GM19467 (cell line): ENCODE data around the gene TM4SF4.

Experiments
- ATAC-seq: cut with Tn5 transposase; IDR thresholded peaks from one replicate; pipeline ENCODE4 v1.9.1; 2021; ENCODE audit warnings: mild to moderate bottlenecking, moderate library complexity; ENCODE audit not compliant: unreplicated experiment

Gene TM4SF4

DNA sequence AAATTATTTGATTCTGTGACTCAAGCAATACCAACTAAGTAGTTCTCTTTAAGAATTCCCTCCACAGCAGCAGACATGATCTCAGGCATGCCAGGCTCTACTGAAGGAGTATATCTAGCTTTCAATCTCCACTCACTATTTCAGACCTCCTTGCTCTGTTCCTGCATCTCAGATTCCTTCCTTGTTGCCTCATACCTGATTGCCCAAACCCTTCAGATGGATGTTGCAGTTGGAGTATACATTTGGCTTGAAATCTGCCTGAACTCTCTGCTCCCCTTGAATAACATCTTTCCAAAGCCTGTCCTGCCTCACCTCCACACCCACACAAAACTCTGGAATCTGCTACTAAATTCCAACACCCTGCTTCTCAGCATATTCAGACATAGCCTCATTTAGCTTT lies 19.8 kb upstream of the TM4SF4 start:
- no peak for ATAC-seq

GRCh38 chr3:149455366-149455765 lies 19.1 kb upstream of the TM4SF4 start:
- no peak for ATAC-seq

GRCh38 chr3:149455989-149456388 lies 18.5 kb upstream of the TM4SF4 start:
- no peak for ATAC-seq

- no peak for ATAC-seq
These were observed 14.9 kb upstream of the TM4SF4 start for GRCh38 chr3:149459491-149460059.

DNA sequence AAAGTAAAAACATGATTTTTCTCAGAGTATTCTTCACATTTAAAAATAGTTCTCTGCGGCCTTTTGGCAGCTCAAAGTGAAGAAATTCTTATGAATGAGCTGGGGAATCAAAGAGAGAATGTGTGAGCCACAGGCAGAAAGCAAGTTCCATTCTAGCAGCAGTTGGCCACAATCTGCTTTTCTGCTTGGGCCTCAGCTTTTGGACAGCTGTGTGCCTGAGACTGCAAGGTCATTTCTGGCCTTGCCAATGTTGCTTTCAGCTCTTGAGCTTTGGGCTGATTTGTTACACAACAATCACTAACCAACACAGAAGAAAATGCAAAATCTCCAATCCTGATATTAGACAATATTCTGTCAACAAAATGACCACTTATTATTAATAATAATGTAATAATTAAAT lies 14.4 kb upstream of the TM4SF4 start:
- ATAC-seq: no peak

- no peak for ATAC-seq
These were observed 12.4 kb upstream of the TM4SF4 start for GRCh38 chr3:149462051-149462450.

DNA sequence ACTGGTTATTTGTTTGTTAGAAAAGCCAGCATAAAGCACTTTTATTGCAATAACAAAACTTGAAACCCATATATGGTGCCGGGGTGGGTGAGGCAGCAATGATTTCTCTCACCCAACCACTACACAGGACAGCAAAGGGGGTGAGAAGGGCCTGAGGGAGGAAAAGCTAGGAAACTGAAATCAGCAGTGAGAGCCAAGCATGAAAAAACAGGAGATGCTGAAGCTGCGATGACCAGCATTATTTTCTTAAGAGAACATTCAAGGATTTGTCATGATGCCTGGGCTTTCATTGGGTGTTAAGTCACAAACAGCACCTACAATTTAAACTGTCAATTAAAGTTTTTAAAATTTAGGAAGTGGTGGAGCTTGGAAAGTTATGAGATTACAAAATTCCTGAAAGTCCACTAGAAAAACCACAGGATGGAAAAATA lies 11.9 kb upstream of the TM4SF4 start:
- ATAC-seq: no peak

- no peak for ATAC-seq
These were observed 10.6 kb upstream of the TM4SF4 start for GRCh38 chr3:149463921-149464320.

- no peak for ATAC-seq
These were observed 9.8 kb upstream of the TM4SF4 start for GRCh38 chr3:149464542-149465328.

- no peak for ATAC-seq
These were observed 9.1 kb upstream of the TM4SF4 start for GRCh38 chr3:149465351-149465883.

DNA sequence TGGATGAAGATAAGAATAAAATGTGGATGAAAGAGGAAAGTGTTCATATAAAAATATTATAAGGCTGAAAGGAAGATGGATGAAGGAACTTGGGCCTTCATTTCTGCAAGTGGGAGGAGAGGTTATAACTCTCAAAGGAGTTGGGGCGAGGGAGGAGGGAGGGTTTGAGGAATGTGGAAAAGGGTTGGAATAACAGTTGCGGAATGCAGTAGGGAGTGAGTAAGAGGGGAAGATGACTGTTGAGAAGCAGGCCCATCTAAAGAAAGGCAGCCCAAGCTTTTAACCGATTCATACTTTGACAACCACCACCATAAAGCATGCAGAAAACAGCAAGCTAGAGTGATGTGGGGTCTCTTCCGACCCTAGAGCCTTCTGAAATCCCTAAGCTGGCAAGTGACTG lies 8.3 kb upstream of the TM4SF4 start:
- no peak for ATAC-seq

GRCh38 chr3:149468504-149469212 lies 5.8 kb upstream of the TM4SF4 start:
- ATAC-seq: peak; percentile 86

DNA sequence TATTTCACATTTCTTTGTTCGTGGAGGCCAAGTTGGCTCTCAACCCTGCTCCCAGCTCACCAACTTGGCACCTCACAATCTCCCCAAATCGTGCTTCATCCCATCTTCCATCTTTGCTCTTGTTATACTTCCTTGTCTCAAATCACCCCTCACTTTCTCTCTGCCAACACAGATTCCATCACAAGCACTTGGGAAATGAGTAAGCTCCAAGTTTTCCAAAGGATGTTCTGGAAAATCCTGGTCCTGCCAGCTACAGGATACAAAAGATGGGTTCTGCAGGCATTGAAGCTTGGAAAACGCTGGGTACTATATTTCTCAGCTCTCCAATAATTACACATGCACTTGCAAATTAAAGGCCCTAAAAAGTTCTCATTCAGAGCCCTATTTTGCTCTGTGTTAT lies 4.1 kb upstream of the TM4SF4 start:
- ATAC-seq: no peak

- no peak for ATAC-seq
These were observed 2.3 kb upstream of the TM4SF4 start for GRCh38 chr3:149472030-149472797.

DNA sequence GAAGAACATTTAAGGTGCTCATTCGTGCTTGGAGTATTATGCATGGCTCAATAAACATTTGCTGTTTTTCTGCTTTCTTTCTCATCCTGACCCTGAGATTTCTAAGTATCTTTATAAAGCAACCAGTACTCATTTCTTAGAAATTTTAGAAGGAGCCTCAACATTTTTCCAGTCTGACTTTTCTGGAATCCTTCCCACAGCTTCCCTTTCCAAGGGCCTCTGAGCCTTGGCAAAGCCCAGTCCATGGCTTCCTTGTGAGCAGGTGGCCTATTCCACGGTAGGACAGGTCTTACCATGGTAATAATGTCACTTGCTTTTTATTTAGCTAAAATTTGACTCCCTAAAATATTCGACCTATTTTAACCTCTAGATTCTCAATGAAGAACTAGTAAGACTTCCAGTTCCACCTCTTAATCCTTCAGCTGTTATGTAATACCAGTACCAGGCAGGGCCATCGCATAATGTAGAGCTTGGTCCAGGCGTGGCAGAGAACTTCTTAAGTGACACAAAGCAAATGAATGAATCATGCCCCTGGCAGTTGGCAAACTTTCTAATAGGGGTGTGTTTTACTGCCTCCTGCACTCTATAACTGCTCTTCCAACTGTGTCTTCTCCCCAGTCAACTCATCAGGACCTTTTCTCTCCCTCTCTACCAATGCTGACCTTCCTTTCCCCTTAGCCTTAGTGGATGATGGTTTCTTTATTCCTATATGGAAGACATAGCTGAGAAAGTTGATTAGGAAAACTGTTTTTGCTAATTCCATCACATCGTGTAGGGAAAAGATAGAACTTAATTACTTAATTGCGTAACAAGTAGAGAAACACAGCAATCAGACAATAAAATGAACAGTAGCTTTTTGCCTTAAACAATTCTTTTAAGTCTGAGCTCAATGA lies 894 bp upstream of the TM4SF4 start:
- ATAC-seq: no peak

DNA sequence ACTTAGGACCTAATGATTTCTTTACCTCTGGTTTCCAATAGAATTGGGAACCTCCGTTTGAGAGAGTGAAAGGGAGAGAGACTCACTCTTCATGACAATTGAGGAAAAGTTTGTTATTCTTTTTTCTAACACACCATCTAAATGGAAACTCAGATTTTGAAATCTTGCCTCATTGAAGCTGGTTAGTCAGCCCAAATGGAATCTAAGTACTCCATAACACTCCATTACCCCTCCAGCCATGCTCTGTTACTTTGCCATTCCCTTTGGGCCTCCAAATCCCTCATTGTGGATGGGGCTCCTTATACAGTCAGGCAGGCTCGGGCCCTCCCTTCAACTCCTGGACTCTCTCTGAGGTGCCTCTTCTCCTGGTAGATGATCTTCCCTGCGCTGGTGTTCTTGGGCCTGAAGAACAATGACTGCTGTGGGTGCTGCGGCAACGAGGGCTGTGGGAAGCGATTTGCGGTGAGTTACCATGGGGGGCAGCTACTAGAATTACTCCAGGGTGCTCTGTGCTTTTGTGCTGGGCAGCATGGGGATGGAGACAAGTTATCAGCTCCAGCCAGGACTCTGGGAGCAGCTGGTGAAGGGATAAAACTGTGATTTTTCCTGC lies 1.1 kb downstream of the TM4SF4 start:
- no peak for ATAC-seq

GRCh38 chr3:149476225-149476624 lies 1.7 kb downstream of the TM4SF4 start:
- ATAC-seq: no peak

DNA sequence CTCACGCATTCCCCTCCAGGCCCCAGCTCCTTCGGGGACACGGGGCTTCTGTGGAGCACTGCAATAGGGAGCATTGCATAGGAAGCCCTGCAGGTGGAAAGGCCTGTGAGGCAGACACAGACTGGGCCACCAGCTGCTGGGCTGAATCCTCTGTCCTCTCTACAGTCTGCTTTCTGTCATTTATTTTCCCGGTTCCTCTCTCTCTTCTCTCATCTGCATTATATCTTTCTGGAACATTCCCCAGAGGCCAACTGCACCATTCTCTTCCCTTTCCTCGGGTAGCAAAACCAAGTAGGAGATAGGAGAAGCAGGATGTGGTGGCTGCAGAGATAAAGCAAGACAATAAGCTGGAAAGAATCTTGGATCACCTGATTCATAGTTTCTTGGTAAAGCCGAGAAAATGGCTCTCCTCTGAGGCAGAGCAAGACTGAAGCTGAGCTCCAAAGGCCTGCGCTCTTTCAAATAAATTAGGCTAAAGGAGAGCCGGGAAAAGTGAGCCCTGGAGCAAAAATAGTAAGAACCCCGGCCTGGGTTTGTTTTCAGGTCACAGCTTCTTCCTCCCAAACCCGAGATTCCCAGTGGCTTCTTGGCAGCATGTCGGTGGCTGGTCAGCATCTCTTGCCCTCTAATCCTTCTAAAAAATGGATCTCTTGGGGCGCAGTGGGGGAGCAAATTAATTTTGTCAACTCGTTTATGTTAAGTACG lies 5.3 kb downstream of the TM4SF4 start:
- ATAC-seq: no peak
